IMR-90 (cell line): ENCODE measurements around the gene KLK8. TPM values are rescaled to one million over a fixed set of nuclear protein-coding genes. Genes with fewer than 3 reads are reported as not detected.

Source experiments
- ATAC-seq: fragments of 200-7000 bp; cut with Tn5 transposase; 2 replicates; pipeline ENCODE4 v1.9.1; 2020; ENCODE audit warnings: low read depth, mild to moderate bottlenecking, moderate library complexity
- BruUV-seq: library from RNA; stranded (reverse); fragments of 400-500 nt; replicated peaks from 2 replicates; lab custom pipeline; 2021; lab: Mats Ljungman, UMichigan
- CTCF ChIA-PET: fragments of 300-600 bp; formaldehyde crosslinking; extraction: SDS; loops from one replicate; lab custom pipeline; 2021; ENCODE audit warnings: antibody characterized with exemption; lab: Yijun Ruan, JAX
- POLR2A ChIA-PET: fragments of 300-600 bp; sonication (Branson Sonifier 250); formaldehyde crosslinking; loops from one replicate; lab custom pipeline; 2022; ENCODE audit warnings: antibody characterized with exemption; ENCODE audit not compliant: unreplicated experiment; lab: Charles Lee
- DNase-seq: peaks from one replicate; pipeline ENCODE4 v3.0.0; 2013
- H2AFZ ChIP-seq: replicated peaks from 2 replicates; pipeline ENCODE3; 2013; ENCODE audit warnings: low read length, mild to moderate bottlenecking; ENCODE audit not compliant: poor library complexity
- H2AK5ac ChIP-seq: 2 replicates; pipeline ENCODE4 v1.6.1; 2013; ENCODE audit warnings: low read depth, low read length, inconsistent platforms
- H2AK9ac ChIP-seq: replicated peaks from 2 replicates; pipeline ENCODE3; 2013; ENCODE audit warnings: mild to moderate bottlenecking, low read depth, low read length, moderate library complexity; ENCODE audit not compliant: poor library complexity
- H2BK120ac ChIP-seq: 2 replicates; pipeline ENCODE4 v1.6.1; 2013; ENCODE audit warnings: low read depth, low read length, inconsistent platforms
- H2BK15ac ChIP-seq: 3 replicates; pipeline ENCODE4 v1.6.1; 2013; ENCODE audit warnings: low read depth, low read length, inconsistent platforms
- H2BK20ac ChIP-seq: 2 replicates; pipeline ENCODE4 v1.6.1; 2013; ENCODE audit warnings: low read depth, mild to moderate bottlenecking, inconsistent platforms, low read length, moderate library complexity
- H2BK5ac ChIP-seq: 2 replicates; pipeline ENCODE4 v1.6.1; 2013; ENCODE audit warnings: mild to moderate bottlenecking, low read depth, low read length, inconsistent platforms; ENCODE audit not compliant: poor library complexity, severe bottlenecking
- H3K14ac ChIP-seq: replicated peaks from 2 replicates; pipeline ENCODE4 v1.6.1; 2013; ENCODE audit warnings: low read depth, low read length, inconsistent platforms
- H3K18ac ChIP-seq: 2 replicates; pipeline ENCODE4 v1.6.1; 2013; ENCODE audit warnings: low read depth, low read length, control low read depth
- H3K23ac ChIP-seq: 2 replicates; pipeline ENCODE4 v1.6.1; 2013; ENCODE audit warnings: low read depth, low read length, inconsistent platforms
- H3K27ac ChIP-seq: 2 replicates; pipeline ENCODE4 v1.5.1; 2013; ENCODE audit warnings: mild to moderate bottlenecking, control low read depth, low read length; ENCODE audit not compliant: insufficient read depth
- H3K27me3 ChIP-seq: 2 replicates; pipeline ENCODE4 v1.6.1; 2013; ENCODE audit warnings: low read length; ENCODE audit not compliant: control insufficient read depth, insufficient read depth
- H3K36me3 ChIP-seq: 2 replicates; pipeline ENCODE4 v1.6.1; 2013; ENCODE audit warnings: low read length, mixed read lengths; ENCODE audit not compliant: control insufficient read depth, insufficient read depth
- H3K4ac ChIP-seq: 2 replicates; pipeline ENCODE4 v1.6.1; 2013; ENCODE audit warnings: low read depth, low read length, inconsistent platforms
- H3K4me1 ChIP-seq: 2 replicates; pipeline ENCODE4 v1.6.1; 2013; ENCODE audit warnings: low read length, mixed read lengths; ENCODE audit not compliant: control insufficient read depth, insufficient read depth
- H3K4me2 ChIP-seq: 2 replicates; pipeline ENCODE4 v1.6.1; 2013; ENCODE audit warnings: low read depth, mild to moderate bottlenecking, control low read depth, low read length, moderate library complexity
- H3K4me3 ChIP-seq: 2 replicates; pipeline ENCODE4 v1.5.1; 2013; ENCODE audit warnings: low read depth, mild to moderate bottlenecking, control low read depth, low read length, moderate library complexity; ENCODE audit not compliant: insufficient read depth
- H3K56ac ChIP-seq: 2 replicates; pipeline ENCODE4 v1.6.1; 2013; ENCODE audit warnings: low read length, inconsistent platforms; ENCODE audit not compliant: insufficient read depth; ENCODE audit errors: extremely low read depth
- H3K79me1 ChIP-seq, 2 experiments: 2 replicates each; pipeline ENCODE4 v1.6.1; 2013; ENCODE audit warnings: low read length in 2 of 2, inconsistent platforms in 1 of 2, low read depth in 1 of 2
- H3K9ac ChIP-seq: 2 replicates; pipeline ENCODE4 v1.6.1; 2013; ENCODE audit warnings: low read depth, low read length, control low read depth
- H3K9me1 ChIP-seq: 2 replicates; pipeline ENCODE4 v1.6.1; 2013; ENCODE audit warnings: low read length, inconsistent platforms; ENCODE audit not compliant: insufficient read depth
- H3K9me3 ChIP-seq: 2 replicates; pipeline ENCODE4 v1.6.1; 2013; ENCODE audit warnings: low read length; ENCODE audit not compliant: control insufficient read depth, insufficient read depth
- H4K20me1 ChIP-seq: 2 replicates; pipeline ENCODE4 v1.6.1; 2013; ENCODE audit warnings: low read length, inconsistent platforms; ENCODE audit not compliant: insufficient read depth
- H4K5ac ChIP-seq: 2 replicates; pipeline ENCODE4 v1.6.1; 2013; ENCODE audit warnings: mild to moderate bottlenecking, low read depth, low read length, control low read depth
- H4K8ac ChIP-seq, 2 experiments: 2 replicates each; pipeline ENCODE4 v1.6.1; 2013; ENCODE audit warnings: low read depth in 2 of 2, low read length in 2 of 2, control low read depth in 1 of 2, inconsistent platforms in 1 of 2
- H4K91ac ChIP-seq: 2 replicates; pipeline ENCODE4 v1.6.1; 2013; ENCODE audit warnings: low read depth, low read length, inconsistent platforms; ENCODE audit not compliant: insufficient read depth
- BHLHE40 ChIP-seq: fragments of 150-350 bp; IDR thresholded peaks from 2 replicates; pipeline ENCODE4 v1.6.1; 2016; ENCODE audit warnings: mild to moderate bottlenecking, low read depth, low read length
- CEBPB ChIP-seq: IDR thresholded peaks from 2 replicates; pipeline ENCODE4 v1.6.1; 2012; ENCODE audit warnings: low read depth, low read length, improper control_type of control experiment
- CHD1 ChIP-seq: IDR thresholded peaks from 2 replicates; pipeline ENCODE4 v1.6.1; 2012; ENCODE audit warnings: low read depth, low read length, improper control_type of control experiment
- CTCF ChIP-seq: conservative IDR thresholded peaks from 2 replicates; pipeline ENCODE4 v1.5.1; 2012; ENCODE audit warnings: mild to moderate bottlenecking, low read depth, low read length, improper control_type of control experiment
- FOS ChIP-seq: fragments of 150-350 bp; IDR thresholded peaks from 2 replicates; pipeline ENCODE4 v1.6.1; 2016; ENCODE audit warnings: low read depth, low read length
- MAFK ChIP-seq: IDR thresholded peaks from 2 replicates; pipeline ENCODE4 v1.6.1; 2012; ENCODE audit warnings: low read depth, low read length, improper control_type of control experiment
- MAZ ChIP-seq: IDR thresholded peaks from 2 replicates; pipeline ENCODE4 v1.6.1; 2012; ENCODE audit warnings: low read depth, mild to moderate bottlenecking, low read length, improper control_type of control experiment, moderate library complexity, borderline replicate concordance
- MXI1 ChIP-seq: IDR thresholded peaks from 2 replicates; pipeline ENCODE4 v1.6.1; 2012; ENCODE audit warnings: low read depth, mild to moderate bottlenecking, low read length, moderate library complexity, borderline replicate concordance
- NFE2L2 ChIP-seq: fragments of 150-350 bp; IDR thresholded peaks from 2 replicates; pipeline ENCODE4 v1.6.1; 2016; ENCODE audit warnings: low read depth, mild to moderate bottlenecking, low read length
- POLR2A ChIP-seq: IDR thresholded peaks from 2 replicates; pipeline ENCODE4 v1.6.1; 2012; ENCODE audit warnings: mild to moderate bottlenecking, low read depth, low read length
- RAD21 ChIP-seq: IDR thresholded peaks from 2 replicates; pipeline ENCODE4 v1.6.1; 2012; ENCODE audit warnings: low read length, improper control_type of control experiment
- RCOR1 ChIP-seq: IDR thresholded peaks from 2 replicates; pipeline ENCODE4 v1.6.1; 2012; ENCODE audit warnings: mild to moderate bottlenecking, low read length, improper control_type of control experiment; ENCODE audit not compliant: insufficient replicate concordance
- RFX5 ChIP-seq: IDR thresholded peaks from 2 replicates; pipeline ENCODE4 v1.8.0; 2012; ENCODE audit warnings: low read depth, mild to moderate bottlenecking, low read length, moderate library complexity
- SMC3 ChIP-seq: fragments of 150-350 bp; IDR thresholded peaks from 2 replicates; pipeline ENCODE4 v1.6.1; 2016; ENCODE audit warnings: low read depth, mild to moderate bottlenecking, antibody characterized with exemption, low read length, moderate library complexity
- WGBS, 2 experiments: methylation state at CpG; one replicate each; pipeline versions ENCODE4 v1.1.5 to v1.1.7; 2013; ENCODE audit warnings: missing lambda C conversion rate in 2 of 2; ENCODE audit not compliant: insufficient read length in 1 of 2; ENCODE audit errors: extremely low coverage in 2 of 2; 5-methylcytosine and 5-hydroxymethylcytosine counted together
- dilution Hi-C: fragments of 300-500 bp; cut with HindIII; formaldehyde crosslinking; loops from one replicate; pipeline ENCODE4 v1.14.3; 2018; ENCODE audit warnings: low sequenced_read_pairs; ENCODE audit not compliant: unreplicated experiment
- in situ Hi-C: fragments of 300-500 bp; cut with MboI; formaldehyde crosslinking; loops from 3 replicates; pipeline ENCODE4 v1.14.3; 2019; ENCODE audit warnings: low sequenced_read_pairs, inconsistent platforms, mixed read lengths
- intact Hi-C: fragments of 100-400 bp; cut with micrococcal nuclease; formaldehyde crosslinking; loops from 2 replicates; pipeline ENCODE4 v1.10.0; 2022
- polyA plus RNA-seq, 3 experiments: library from polyadenylated mRNA; depleted of rRNA; stranded (reverse); fragments of >200 nt; gene quantifications; 2 replicates each; pipeline ENCODE4 v1.2.3, GENCODE V29; 2012; ENCODE audit warnings: low replicate concordance in 1 of 3
- total RNA-seq: library from RNA; depleted of rRNA; stranded (reverse); fragments of >200 nt; gene quantifications from 2 replicates; pipeline ENCODE4 v1.2.3, GENCODE V29; 2012

The KLK8 gene
- total and polyA plus RNA-seq, 2 of the 4 experiments (the other 2 are of a cell fraction): not detected

GRCh38 chr19:50975766-50976165 is 25.6 kb downstream of the KLK8 start:
- H4K8ac ChIP-seq: no peak overlapping the region
- in situ Hi-C loops (no loop called here), dilution Hi-C loops (no loop called here), intact Hi-C loops (no loop called here)
- no peaks in the 10 kb centered on the region for H3K79me1 ChIP-seq
- no peak overlapping the region for H3K14ac ChIP-seq
- no peaks in the 10 kb centered on the region for H3K36me3 ChIP-seq
- H3K9me1 ChIP-seq: no peaks in the 10 kb centered on the region
- no peak overlapping the region for H2BK15ac ChIP-seq
- H3K9ac ChIP-seq: no peak overlapping the region
- no peak overlapping the region for H3K27ac ChIP-seq
- H2BK120ac ChIP-seq: no peak overlapping the region
- H3K4me1 ChIP-seq: no peaks in the 10 kb centered on the region
- ATAC-seq: no peak
- DNase-seq: no peak
- WGBS, 2 experiments: 18% methylated on average over 4 of the region's 8 CpGs; no CpG with 5 or more reads in 1 of the 2 experiments
- POLR2A ChIA-PET: no interaction called here
- no peaks in the 10 kb centered on the region for H3K27me3 ChIP-seq
- no peak overlapping the region for H3K18ac ChIP-seq
- no peak overlapping the region for H4K5ac ChIP-seq
- H2AK9ac ChIP-seq: no peak overlapping the region
- H4K20me1 ChIP-seq: no peaks in the 10 kb centered on the region
- CTCF ChIA-PET: no interaction called here
- TF ChIP-seq BHLHE40 (no peak), POLR2A (no peak), CHD1 (no peak), MAZ (no peak), SMC3 (no peak), CTCF (no peak), RCOR1 (no peak), RAD21 (no peak), MXI1 (no peak), RFX5 (no peak), CEBPB (no peak), NFE2L2 (no peak), FOS (no peak), MAFK (no peak)
- BruUV-seq: no TSS peak
- no peaks in the 10 kb centered on the region for H3K9me3 ChIP-seq
- no peak overlapping the region for H3K4me2 ChIP-seq
- H2BK5ac ChIP-seq: no peak overlapping the region
- H3K4ac ChIP-seq: no peak overlapping the region
- no peak overlapping the region for H4K91ac ChIP-seq
- no peak overlapping the region for H3K4me3 ChIP-seq
- no peak overlapping the region for H2BK20ac ChIP-seq
- no peak overlapping the region for H2AK5ac ChIP-seq
- H3K23ac ChIP-seq: no peak overlapping the region
- H2AFZ ChIP-seq: no peak overlapping the region
- H3K56ac ChIP-seq: no peak overlapping the region
